Osteocyte (in vitro differentiated cells): ENCODE results near the gene TNRC6B. TPM values are rescaled to one million over a fixed set of nuclear protein-coding genes. Genes with fewer than 3 reads are reported as not detected.
A peak's percentile ranks its signal among the peaks of the same experiment; 100 is the strongest.

Experiments
- DNase-seq: peaks from one replicate; pipeline ENCODE4 v3.0.0; 2021; ENCODE audit warnings: mixed read lengths; ENCODE audit not compliant: unreplicated experiment; ENCODE audit errors: extremely low spot score
- H3K27ac Mint-ChIP-seq: one replicate; pipeline ENCODE4 v1.8.0; 2021; ENCODE audit warnings: mild to moderate bottlenecking, mixed read lengths; ENCODE audit not compliant: unreplicated experiment
- H3K27me3 Mint-ChIP-seq: one replicate; pipeline ENCODE4 v1.8.0; 2021; ENCODE audit warnings: mixed read lengths; ENCODE audit not compliant: unreplicated experiment
- H3K36me3 Mint-ChIP-seq: one replicate; pipeline ENCODE4 v1.8.0; 2021; ENCODE audit warnings: mixed read lengths; ENCODE audit not compliant: unreplicated experiment
- H3K4me1 Mint-ChIP-seq: one replicate; pipeline ENCODE4 v1.8.0; 2021; ENCODE audit warnings: mixed read lengths; ENCODE audit not compliant: unreplicated experiment
- H3K4me3 Mint-ChIP-seq: one replicate; pipeline ENCODE4 v1.8.0; 2021; ENCODE audit warnings: mild to moderate bottlenecking, moderate library complexity, mixed read lengths; ENCODE audit not compliant: unreplicated experiment
- H3K9me3 Mint-ChIP-seq: one replicate; pipeline ENCODE4 v1.8.0; 2021; ENCODE audit warnings: mixed read lengths; ENCODE audit not compliant: unreplicated experiment
- CTCF ChIP-seq: fragments of 200-600 bp; sonication (generic); IDR thresholded peaks from 2 replicates; pipeline ENCODE4 v1.5.0; 2021; ENCODE audit warnings: antibody characterized with exemption, mild to moderate bottlenecking, moderate library complexity
- total RNA-seq: library from RNA; stranded (reverse); gene quantifications from 2 replicates; pipeline ENCODE4 v1.2.1, GENCODE V29; 2021

Gene TNRC6B
- total RNA-seq, 1 donor from 2014 or later, result 47.4 TPM

GRCh38 chr22:40240160-40240559 lies 62.4 kb downstream of the TNRC6B start:
- H3K4me3 Mint-ChIP-seq, result no peak overlapping the region
- no peaks in the 10 kb centered on the region for H3K27me3 Mint-ChIP-seq
- H3K27ac Mint-ChIP-seq, result peak overlapping the region; percentile 52
- H3K9me3 Mint-ChIP-seq, result no peaks in the 10 kb centered on the region
- H3K36me3 Mint-ChIP-seq, result peaks cover 6% of the 10 kb centered on the region
- no peak for TF ChIP-seq CTCF
- peaks cover 32% of the 10 kb centered on the region for H3K4me1 Mint-ChIP-seq
- DNase-seq, result no peak

GRCh38 chr22:40240686-40241085 lies 63.0 kb downstream of the TNRC6B start:
- peaks cover 29% of the 10 kb centered on the region for H3K4me1 Mint-ChIP-seq
- H3K9me3 Mint-ChIP-seq, result no peaks in the 10 kb centered on the region
- DNase-seq, result no peak
- no peak for TF ChIP-seq CTCF
- no peaks in the 10 kb centered on the region for H3K27me3 Mint-ChIP-seq
- no peak overlapping the region for H3K27ac Mint-ChIP-seq
- H3K36me3 Mint-ChIP-seq, result peaks cover 8% of the 10 kb centered on the region
- no peak overlapping the region for H3K4me3 Mint-ChIP-seq

GRCh38 chr22:40241200-40241763 lies 63.6 kb downstream of the TNRC6B start:
- H3K4me1 Mint-ChIP-seq, result peaks cover 29% of the 10 kb centered on the region
- H3K4me3 Mint-ChIP-seq, result no peak overlapping the region
- no peak for DNase-seq
- H3K27me3 Mint-ChIP-seq, result no peaks in the 10 kb centered on the region
- TF ChIP-seq CTCF, result no peak
- no peak overlapping the region for H3K27ac Mint-ChIP-seq
- H3K36me3 Mint-ChIP-seq, result peaks cover 10% of the 10 kb centered on the region
- H3K9me3 Mint-ChIP-seq, result no peaks in the 10 kb centered on the region

GRCh38 chr22:40243891-40244290 lies 66.2 kb downstream of the TNRC6B start:
- Mint-ChIP-seq H3K27ac (no peak overlapping the region), H3K36me3 (peaks cover 24% of the 10 kb centered on the region), H3K4me1 (peaks cover 17% of the 10 kb centered on the region), H3K9me3 (no peaks in the 10 kb centered on the region), H3K27me3 (no peaks in the 10 kb centered on the region), H3K4me3 (no peak overlapping the region)
- TF ChIP-seq CTCF, result no peak
- no peak for DNase-seq

- DNase-seq, result no peak
- Mint-ChIP-seq H3K27me3 (no peaks in the 10 kb centered on the region), H3K27ac (no peak overlapping the region), H3K9me3 (no peaks in the 10 kb centered on the region), H3K36me3 (peaks cover 26% of the 10 kb centered on the region), H3K4me1 (peaks cover 10% of the 10 kb centered on the region), H3K4me3 (no peak overlapping the region)
- no peak for TF ChIP-seq CTCF
These were observed 66.9 kb downstream of the TNRC6B start for GRCh38 chr22:40244586-40244985.
